ENCODE results near the gene FLT3LG.
"Not testable (repeated sequence)": the region's sequence is repeated elsewhere in the genome, so short reads cannot be mapped to it uniquely, and the experiment has no call there.

FLT3LG gene

GRCh38 chr19:49441210-49441959 lies 32.6 kb upstream of the FLT3LG start, which contains the start of gene SLC17A7:
TSS of gene SLC17A7 (minus strand) at chr19:49441527. CDS start at chr19:49441379, 148 bp downstream.
- no peak for FAIRE-seq

GRCh38 chr19:49441960-49442350 lies 32.1 kb upstream of the FLT3LG start:
- no peak for FAIRE-seq

- FAIRE-seq: no peak
These were observed 31.7 kb upstream of the FLT3LG start for GRCh38 chr19:49442354-49442753.

GRCh38 chr19:49442771-49443365 lies 31.1 kb upstream of the FLT3LG start:
- FAIRE-seq: no peak

- FAIRE-seq: no peak
These were observed 30.5 kb upstream of the FLT3LG start for GRCh38 chr19:49443366-49444099.

- FAIRE-seq: not testable (repeated sequence)
These were observed 29.8 kb upstream of the FLT3LG start for GRCh38 chr19:49444100-49444700.

GRCh38 chr19:49445997-49446396 lies 28.0 kb upstream of the FLT3LG start:
- FAIRE-seq: no peak

GRCh38 chr19:49447485-49448431 lies 26.3 kb upstream of the FLT3LG start:
- no peak for FAIRE-seq

- no peak for FAIRE-seq
These were observed 25.6 kb upstream of the FLT3LG start for GRCh38 chr19:49448432-49448786.

GRCh38 chr19:49450405-49450804 lies 23.6 kb upstream of the FLT3LG start:
- FAIRE-seq: no peak

GRCh38 chr19:49451430-49452181 lies 22.4 kb upstream of the FLT3LG start, which contains the start of gene PIH1D1:
TSS of gene PIH1D1 (minus strand) at chr19:49451814. CDS start at chr19:49451574, 240 bp downstream.
- FAIRE-seq: peak; percentile 24

GRCh38 chr19:49453013-49453756 lies 20.8 kb upstream of the FLT3LG start, which contains the start of gene ALDH16A1:
TSS of gene ALDH16A1 (plus strand) at chr19:49453225. CDS start at chr19:49453332, 107 bp downstream.
- no peak for FAIRE-seq

- FAIRE-seq: no peak
These were observed 20.2 kb upstream of the FLT3LG start for GRCh38 chr19:49453757-49454240.

GRCh38 chr19:49455773-49456172 lies 18.2 kb upstream of the FLT3LG start:
- FAIRE-seq: no peak

- no peak for FAIRE-seq
These were observed 17.7 kb upstream of the FLT3LG start for GRCh38 chr19:49456326-49456725.

GRCh38 chr19:49458567-49458903 lies 15.5 kb upstream of the FLT3LG start:
- FAIRE-seq: no peak

GRCh38 chr19:49459388-49459787 lies 14.6 kb upstream of the FLT3LG start:
- no peak for FAIRE-seq

- FAIRE-seq: not testable (repeated sequence)
These were observed 12.9 kb upstream of the FLT3LG start for GRCh38 chr19:49461130-49461529.

GRCh38 chr19:49461656-49462055 lies 12.4 kb upstream of the FLT3LG start:
- no peak for FAIRE-seq

- FAIRE-seq: no peak
These were observed 11.5 kb upstream of the FLT3LG start for GRCh38 chr19:49462492-49462891.

All from colon (tissue), 2 donors.